Neural cell (in vitro differentiated cells): ENCODE data around the gene CXCR3.

ENCODE experiments used
- CTCF ChIP-seq: fragments of 450-650 bp; IDR thresholded peaks from 2 replicates; pipeline ENCODE4 v1.5.1; 2014; ENCODE audit warnings: antibody characterized with exemption, mild to moderate bottlenecking, moderate library complexity; ENCODE audit not compliant: poor library complexity, severe bottlenecking
- EP300 ChIP-seq: fragments of 450-650 bp; conservative IDR thresholded peaks from 2 replicates; pipeline ENCODE4 v1.6.1; 2014; ENCODE audit warnings: antibody characterized with exemption, mild to moderate bottlenecking, moderate library complexity; ENCODE audit not compliant: poor library complexity, severe bottlenecking
- MXI1 ChIP-seq: fragments of 450-650 bp; conservative IDR thresholded peaks from 2 replicates; pipeline ENCODE4 v1.6.1; 2014; ENCODE audit warnings: antibody characterized with exemption, mild to moderate bottlenecking; ENCODE audit not compliant: poor library complexity, severe bottlenecking
- POLR2AphosphoS5 ChIP-seq: IDR thresholded peaks from 2 replicates; pipeline ENCODE4 v1.6.1; 2012
- RAD21 ChIP-seq: fragments of 450-650 bp; conservative IDR thresholded peaks from 2 replicates; pipeline ENCODE4 v1.6.1; 2014; ENCODE audit warnings: antibody characterized with exemption, mild to moderate bottlenecking, moderate library complexity
- REST ChIP-seq: IDR thresholded peaks from 2 replicates; pipeline ENCODE4 v1.6.1; 2012; ENCODE audit warnings: borderline replicate concordance
- TAF1 ChIP-seq: IDR thresholded peaks from 2 replicates; pipeline ENCODE4 v1.6.1; 2012; ENCODE audit warnings: low read depth

DNA sequence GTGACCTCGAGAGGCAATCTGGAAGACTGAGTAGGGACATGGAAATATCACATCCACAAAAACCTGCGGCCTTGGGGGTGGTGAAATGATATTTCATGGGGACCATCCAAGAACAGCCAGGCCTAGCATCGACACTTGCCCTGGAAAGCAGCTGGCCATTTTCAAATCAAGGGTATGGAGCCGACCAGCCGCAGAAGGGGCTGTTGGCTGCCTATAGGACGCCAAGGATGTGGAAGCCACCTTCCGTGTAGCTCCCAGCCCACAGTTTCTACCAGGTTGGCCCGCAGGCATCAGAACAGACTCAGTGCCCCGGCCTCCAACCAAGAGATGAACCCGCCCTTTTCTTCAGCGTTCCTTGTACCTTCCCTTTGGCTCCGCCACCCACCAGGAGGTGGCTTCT, 43.6 kb upstream of the CXCR3 start:
- TF ChIP-seq CTCF, result no peak
- no peak for TF ChIP-seq REST
- no peak for TF ChIP-seq EP300
- no peak for TF ChIP-seq TAF1
- no peak for TF ChIP-seq POLR2AphosphoS5
- no peak for TF ChIP-seq RAD21
- no peak for TF ChIP-seq MXI1
